GM12892 (cell line): Measurements from ENCODE around the gene CTAG1B.
"Not testable (repeated sequence)": the region's sequence is repeated elsewhere in the genome, so short reads cannot be mapped to it uniquely, and the experiment has no call there.

Experiments used
- DNase-seq: peaks from one replicate; pipeline ENCODE4 v3.0.0; 2011; ENCODE audit not compliant: insufficient read length
- FAIRE-seq: peaks from 2 replicates; lab custom pipeline; 2011; peaks lifted over from hg19 to GRCh38; lab: Jason Lieb, UNC
- POLR2A ChIP-seq: IDR thresholded peaks from 2 replicates; pipeline ENCODE4 v1.6.1; 2011; ENCODE audit warnings: low read depth, low read length, control low read depth
- POLR2AphosphoS5 ChIP-seq: IDR thresholded peaks from 2 replicates; pipeline ENCODE4 v1.6.1; 2011; ENCODE audit warnings: low read depth, low read length, control low read depth
- TAF1 ChIP-seq: IDR thresholded peaks from 2 replicates; pipeline ENCODE4 v1.6.1; 2011; ENCODE audit warnings: low read depth, mild to moderate bottlenecking, control low read depth, low read length, borderline replicate concordance

Gene CTAG1B

DNA sequence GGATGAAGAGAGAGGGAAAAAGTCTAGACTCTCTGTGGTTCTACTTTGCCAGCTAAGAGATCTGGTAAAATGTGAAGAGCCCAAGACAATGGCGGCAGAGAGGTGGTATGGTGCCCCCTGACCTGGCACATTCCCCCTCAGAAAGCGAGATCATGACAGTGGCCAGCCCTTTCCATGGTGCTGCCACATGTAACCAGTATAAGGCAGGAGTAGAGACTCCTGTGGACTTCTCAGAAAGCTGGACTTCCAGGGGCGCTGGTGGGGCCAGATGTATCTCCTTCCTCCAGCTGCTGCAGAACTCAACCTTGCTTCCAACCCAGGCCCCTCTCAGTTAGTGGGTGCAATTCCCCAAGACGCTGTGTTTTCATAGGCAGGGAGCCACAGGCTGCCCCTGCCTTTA is 24.6 kb downstream of the CTAG1B start:
- TF ChIP-seq POLR2A (no peak), POLR2AphosphoS5 (no peak), TAF1 (no peak)
- FAIRE-seq: no peak
- no peak for DNase-seq

GRCh38 chrX:154593201-154593600 is 25.9 kb downstream of the CTAG1B start:
- no peak for FAIRE-seq
- no peak for DNase-seq
- TF ChIP-seq POLR2AphosphoS5 (no peak), POLR2A (no peak), TAF1 (no peak)

- no peak for FAIRE-seq
- TF ChIP-seq POLR2A: no peak
- no peak for TF ChIP-seq TAF1
- TF ChIP-seq POLR2AphosphoS5: no peak
- no peak for DNase-seq
These were observed 26.6 kb downstream of the CTAG1B start for GRCh38 chrX:154592505-154592904.

- DNase-seq, FAIRE-seq: not testable (repeated sequence)
These were observed 28.7 kb downstream of the CTAG1B start for GRCh38 chrX:154590415-154590814.

GRCh38 chrX:154584585-154585183 is 34.4 kb downstream of the CTAG1B start, which contains the start of gene CTAG1A:
TSS of gene CTAG1A (plus strand) at chrX:154585133. CDS start at chrX:154585207, 74 bp downstream.
- not testable (repeated sequence) for DNase-seq, FAIRE-seq

GRCh38 chrX:154582994-154583393 is 36.1 kb downstream of the CTAG1B start:
- not testable (repeated sequence) for DNase-seq, FAIRE-seq

DNA sequence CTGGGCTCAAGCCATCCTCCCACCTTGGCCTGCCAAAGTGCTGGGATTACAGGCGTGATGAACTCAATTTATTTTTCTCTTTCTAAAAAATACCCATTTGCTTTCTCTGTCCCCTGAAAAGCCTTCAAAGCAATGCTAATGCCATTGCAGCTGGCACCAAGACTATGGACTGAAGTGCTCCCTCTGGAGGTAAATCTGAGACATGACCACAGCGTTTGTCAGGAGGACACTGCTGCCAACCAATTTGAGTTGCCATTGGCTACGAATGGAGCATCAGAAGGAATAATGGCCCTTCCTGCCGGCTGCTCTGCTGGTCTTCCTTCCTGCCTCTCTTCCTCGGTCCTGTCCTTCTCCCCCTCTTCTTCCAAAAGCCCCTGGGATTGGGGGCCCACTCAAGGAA is 44.0 kb downstream of the CTAG1B start:
- DNase-seq: not testable (repeated sequence)
- peak; percentile 98 for FAIRE-seq

DNA sequence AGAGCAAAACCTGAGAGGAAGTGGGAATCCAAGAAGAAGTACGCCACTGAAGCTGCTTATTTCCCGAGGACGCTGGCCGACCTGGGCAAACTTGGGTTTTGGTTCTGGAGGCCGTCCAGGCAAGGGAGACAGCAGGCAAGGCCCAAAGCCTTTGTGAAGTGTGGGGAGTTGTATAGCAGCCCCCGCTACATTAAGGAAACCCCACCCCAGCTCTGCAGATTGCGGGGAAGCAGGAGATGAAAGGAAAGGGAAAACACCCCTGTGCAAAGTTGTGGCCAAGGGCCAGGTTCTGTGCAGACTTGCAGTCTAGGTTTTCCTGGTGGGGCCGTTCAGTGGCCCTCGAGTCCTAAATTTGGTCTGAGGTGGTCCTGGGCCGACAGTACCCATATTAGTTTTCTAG is 46.0 kb downstream of the CTAG1B start:
- not testable (repeated sequence) for FAIRE-seq, DNase-seq

DNA sequence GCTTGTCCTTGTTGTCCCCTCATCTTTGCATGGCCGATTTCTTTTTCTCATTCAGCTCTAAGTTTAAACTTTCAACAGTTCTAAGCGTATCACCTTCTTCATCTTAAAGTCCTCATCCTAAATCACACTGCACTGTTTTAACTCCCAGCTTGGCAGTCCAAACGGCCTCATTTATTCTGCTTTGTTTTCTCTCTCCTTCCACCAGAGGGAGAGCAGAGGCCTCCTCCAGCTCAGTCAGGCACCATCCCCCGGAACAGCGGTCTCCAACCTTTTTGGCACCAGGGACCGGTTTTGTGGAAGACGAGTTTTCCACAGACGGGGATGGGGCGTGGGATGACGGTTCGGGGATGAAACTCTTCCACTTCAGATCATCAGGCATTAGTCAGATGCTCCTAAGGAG is 48.7 kb downstream of the CTAG1B start:
- DNase-seq, FAIRE-seq: not testable (repeated sequence)
